Measurements from ENCODE around the gene MGMT. TPM values are rescaled to one million over a fixed set of nuclear protein-coding genes. Genes with fewer than 3 reads are reported as not detected.

The MGMT gene
- total and polyA plus RNA-seq, 2 of the 4 experiments (the other 2 are of a cell fraction), result 11.5 to 17.8 TPM

DNA sequence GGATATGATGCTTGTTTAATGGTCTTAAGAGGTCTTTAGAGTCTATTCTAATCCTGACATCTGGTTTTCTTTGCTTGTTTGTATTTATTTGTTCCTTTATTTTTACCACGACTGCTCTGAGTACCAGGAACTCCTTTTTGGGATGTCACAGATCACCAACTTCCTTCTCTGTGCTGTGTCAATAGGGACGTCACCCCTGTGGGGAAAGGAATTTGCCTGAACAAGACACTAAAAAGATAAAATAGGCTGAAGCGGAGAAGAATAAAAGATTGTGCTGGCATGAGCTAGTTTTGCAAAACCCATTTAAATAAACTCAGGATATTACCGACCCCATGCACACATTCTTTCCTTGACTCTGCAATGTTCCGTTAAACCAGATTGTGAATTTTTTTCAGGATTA, 27.7 kb downstream of the MGMT start:
- H2AK9ac ChIP-seq (replicated peaks; ENCODE audit: low read depth, low read length, poor library complexity), result no peak overlapping the region
- H3K18ac ChIP-seq (ENCODE audit: low read depth, low read length), result no peak overlapping the region
- no peaks in the 10 kb centered on the region for H3K36me3 ChIP-seq (ENCODE audit: control insufficient read depth, insufficient read depth, low read length)
- BruUV-seq (replicated peaks), result no TSS peak
- dilution Hi-C loops (cut with HindIII; ENCODE audit: low sequenced_read_pairs, unreplicated experiment), result no loop called here
- H3K9me3 ChIP-seq (ENCODE audit: control insufficient read depth, insufficient read depth, low read length), result peaks cover 18% of the 10 kb centered on the region
- H3K27me3 ChIP-seq (ENCODE audit: control insufficient read depth, insufficient read depth, low read length), result no peaks in the 10 kb centered on the region
- H3K9me1 ChIP-seq (ENCODE audit: insufficient read depth, low read length), result 0 out of 2 replicates have a peak, but pooled peaks cover 3% of the 10 kb centered on the region
- in situ Hi-C loops (cut with MboI; ENCODE audit: low sequenced_read_pairs), result no loop called here
- no peak overlapping the region for H3K4ac ChIP-seq (ENCODE audit: low read depth, low read length)
- ChIA-PET CTCF (no interaction called here), POLR2A (ENCODE audit: unreplicated experiment) (no interaction called here)
- no peak overlapping the region for H3K27ac ChIP-seq (ENCODE audit: insufficient read depth, low read length)
- ATAC-seq (ENCODE audit: low read depth), result no peak
- H2AK5ac ChIP-seq (ENCODE audit: low read depth, low read length), result no peak overlapping the region
- intact Hi-C loops (cut with micrococcal nuclease), result no loop called here
- no peak overlapping the region for H2BK20ac ChIP-seq (ENCODE audit: low read depth, low read length)
- H2AFZ ChIP-seq (replicated peaks; ENCODE audit: low read length, poor library complexity), result no peak overlapping the region
- no peak overlapping the region for H3K14ac ChIP-seq (replicated peaks; ENCODE audit: low read depth, low read length)
- no peak overlapping the region for H4K91ac ChIP-seq (ENCODE audit: insufficient read depth, low read depth, low read length)
- H4K8ac ChIP-seq (ENCODE audit: low read depth in 2 of 2, low read length in 2 of 2), result no peak overlapping the region
- no peak overlapping the region for H3K56ac ChIP-seq (ENCODE audit: extremely low read depth, insufficient read depth, low read length)
- no peak overlapping the region for H3K9ac ChIP-seq (ENCODE audit: low read depth, low read length)
- H3K23ac ChIP-seq (ENCODE audit: low read depth, low read length), result no peak overlapping the region
- no peak overlapping the region for H4K5ac ChIP-seq (ENCODE audit: low read depth, low read length)
- TF ChIP-seq RCOR1 (IDR thresholded peaks at IDR 0.05; ENCODE audit: insufficient replicate concordance, low read length), result no peak
- TF ChIP-seq SMC3 (IDR thresholded peaks at IDR 0.05; ENCODE audit: low read depth, low read length), result no peak
- TF ChIP-seq CEBPB (IDR thresholded peaks at IDR 0.05; ENCODE audit: low read depth, low read length), result no peak
- no peak for TF ChIP-seq RFX5 (IDR thresholded peaks at IDR 0.05; ENCODE audit: low read depth, low read length)
- TF ChIP-seq RAD21 (IDR thresholded peaks at IDR 0.05; ENCODE audit: low read length), result no peak
- TF ChIP-seq FOS (IDR thresholded peaks at IDR 0.05; ENCODE audit: low read depth, low read length), result no peak
- no peak for TF ChIP-seq CTCF (conservative IDR thresholded peaks at IDR 0.05; ENCODE audit: low read depth, low read length)
- no peak for TF ChIP-seq CHD1 (IDR thresholded peaks at IDR 0.05; ENCODE audit: low read depth, low read length)
- no peak for TF ChIP-seq POLR2A (IDR thresholded peaks at IDR 0.05; ENCODE audit: low read depth, low read length)
- no peak for TF ChIP-seq ELK1 (IDR thresholded peaks at IDR 0.05; ENCODE audit: borderline replicate concordance, low read depth, low read length)
- no peak for TF ChIP-seq NFE2L2 (IDR thresholded peaks at IDR 0.05; ENCODE audit: low read depth, low read length)
- no peak for TF ChIP-seq BHLHE40 (IDR thresholded peaks at IDR 0.05; ENCODE audit: low read depth, low read length)
- no peak for TF ChIP-seq MXI1 (IDR thresholded peaks at IDR 0.05; ENCODE audit: borderline replicate concordance, low read depth, low read length)
- TF ChIP-seq MAFK (IDR thresholded peaks at IDR 0.05; ENCODE audit: low read depth, low read length), result no peak
- TF ChIP-seq MAZ (IDR thresholded peaks at IDR 0.05; ENCODE audit: borderline replicate concordance, low read depth, low read length), result no peak
- no peak for TF ChIP-seq USF2 (IDR thresholded peaks at IDR 0.05; ENCODE audit: low read depth, low read length)
- DNase-seq, result no peak
- H3K4me3 ChIP-seq (ENCODE audit: insufficient read depth, low read depth, low read length), result no peak overlapping the region
- no CpG with 5 or more reads among the region's 5 CpGs for WGBS, 2 experiments (ENCODE audit: extremely low coverage in 2 of 2, insufficient read length in 1 of 2)
- H2BK15ac ChIP-seq (ENCODE audit: low read depth, low read length), result no peak overlapping the region
- no peaks in the 10 kb centered on the region for H4K20me1 ChIP-seq (ENCODE audit: insufficient read depth, low read length)
- H2BK5ac ChIP-seq (ENCODE audit: low read depth, low read length, poor library complexity, severe bottlenecking), result no peak overlapping the region
- no peak overlapping the region for H2BK120ac ChIP-seq (ENCODE audit: low read depth, low read length)
- H3K4me1 ChIP-seq (ENCODE audit: control insufficient read depth, insufficient read depth, low read length), result peaks cover 2% of the 10 kb centered on the region; the same call in 1 of the 2 replicates
- H3K4me2 ChIP-seq (ENCODE audit: low read depth, low read length), result no peak overlapping the region
- peaks cover 0 to 6% of the 10 kb centered on the region in 2 experiments; a peak in 2 of 4 replicates for H3K79me1 ChIP-seq (ENCODE audit: low read depth in 1 of 2, low read length in 2 of 2)

Measured in IMR-90 (cell line).